ENCODE results near the gene BCL7B.
"Not testable (repeated sequence)": the region's sequence is repeated elsewhere in the genome, so short reads cannot be mapped to it uniquely, and the experiment has no call there.

BCL7B gene

DNA sequence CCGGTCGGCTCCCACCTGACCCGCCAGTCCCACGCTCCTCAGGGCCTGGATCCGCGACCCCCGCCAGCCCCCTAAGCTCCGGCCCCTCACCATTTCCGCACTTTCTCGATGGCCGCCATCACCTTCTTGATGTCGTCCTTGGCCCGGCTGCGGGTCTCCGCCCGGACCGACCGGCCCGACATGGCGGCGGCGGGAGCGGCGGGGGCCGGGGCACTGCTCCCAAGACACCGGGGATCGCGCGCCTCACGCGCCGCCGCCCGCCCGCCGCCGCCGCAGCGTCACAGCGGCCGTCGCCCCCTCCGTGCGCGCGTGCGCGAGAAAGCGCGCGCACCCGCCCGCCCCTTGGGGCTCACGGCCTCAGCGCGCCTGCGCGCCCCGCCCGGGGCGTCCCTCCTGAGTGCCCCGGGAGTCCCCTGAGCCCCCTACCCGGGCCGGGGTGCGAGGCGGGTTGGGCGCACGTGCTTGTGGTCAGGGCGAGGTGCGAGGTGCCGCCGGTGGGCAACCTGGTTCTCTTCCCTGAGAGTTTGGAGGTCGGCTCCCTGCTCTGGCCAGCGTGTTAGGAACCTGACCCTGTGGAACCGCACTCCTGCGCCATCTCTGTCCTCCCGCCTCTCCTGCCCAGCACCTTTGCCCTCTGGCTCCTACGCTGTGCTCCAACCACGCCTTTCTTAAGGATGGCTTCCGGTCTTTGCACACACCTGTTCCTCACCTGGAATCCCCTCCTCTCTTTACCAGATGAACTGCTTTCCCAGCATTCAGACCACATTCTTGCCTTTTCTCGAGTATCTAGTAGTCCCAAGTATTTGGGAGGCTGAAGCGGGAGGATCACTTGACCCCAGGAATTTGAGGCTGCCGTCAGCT is at the start of gene BCL7B:
TSS of gene BCL7B (minus strand) at position 294 of the 861 bp plus-strand sequence. CDS start at position 182, 112 bp downstream.
- DNase-seq = peak; percentile 56 to 61

DNA sequence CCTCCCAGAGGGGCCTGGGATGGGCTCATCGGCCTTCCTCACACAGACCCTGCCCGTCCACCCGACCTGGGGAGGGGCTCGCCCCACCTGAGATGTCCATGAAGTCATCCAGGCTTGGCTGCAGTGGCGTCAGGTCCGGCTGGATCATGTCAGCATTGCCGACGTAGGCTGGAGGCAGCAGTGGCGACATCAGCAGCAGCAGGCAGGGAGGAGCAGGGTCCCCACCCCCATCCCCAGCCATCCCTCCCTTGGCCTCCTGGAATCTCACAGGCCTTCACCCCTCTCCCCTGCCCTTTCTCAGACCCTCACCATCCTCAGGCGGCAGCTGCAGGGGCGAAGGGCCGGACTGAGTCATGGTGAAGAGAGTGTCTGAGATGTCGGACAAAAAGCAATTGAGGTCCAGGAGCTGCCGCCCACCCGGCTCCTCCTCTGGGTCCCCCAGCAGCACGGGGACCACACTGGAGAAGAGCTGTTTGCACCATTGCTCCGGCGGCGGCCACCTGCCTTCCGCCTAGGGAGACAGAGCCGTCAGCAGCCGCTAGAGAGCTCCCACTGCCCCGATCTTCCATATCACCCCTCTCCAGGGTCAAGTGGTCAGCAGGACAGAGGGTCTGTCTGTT is 48.2 kb upstream of the BCL7B start:
- no peak for DNase-seq

DNA sequence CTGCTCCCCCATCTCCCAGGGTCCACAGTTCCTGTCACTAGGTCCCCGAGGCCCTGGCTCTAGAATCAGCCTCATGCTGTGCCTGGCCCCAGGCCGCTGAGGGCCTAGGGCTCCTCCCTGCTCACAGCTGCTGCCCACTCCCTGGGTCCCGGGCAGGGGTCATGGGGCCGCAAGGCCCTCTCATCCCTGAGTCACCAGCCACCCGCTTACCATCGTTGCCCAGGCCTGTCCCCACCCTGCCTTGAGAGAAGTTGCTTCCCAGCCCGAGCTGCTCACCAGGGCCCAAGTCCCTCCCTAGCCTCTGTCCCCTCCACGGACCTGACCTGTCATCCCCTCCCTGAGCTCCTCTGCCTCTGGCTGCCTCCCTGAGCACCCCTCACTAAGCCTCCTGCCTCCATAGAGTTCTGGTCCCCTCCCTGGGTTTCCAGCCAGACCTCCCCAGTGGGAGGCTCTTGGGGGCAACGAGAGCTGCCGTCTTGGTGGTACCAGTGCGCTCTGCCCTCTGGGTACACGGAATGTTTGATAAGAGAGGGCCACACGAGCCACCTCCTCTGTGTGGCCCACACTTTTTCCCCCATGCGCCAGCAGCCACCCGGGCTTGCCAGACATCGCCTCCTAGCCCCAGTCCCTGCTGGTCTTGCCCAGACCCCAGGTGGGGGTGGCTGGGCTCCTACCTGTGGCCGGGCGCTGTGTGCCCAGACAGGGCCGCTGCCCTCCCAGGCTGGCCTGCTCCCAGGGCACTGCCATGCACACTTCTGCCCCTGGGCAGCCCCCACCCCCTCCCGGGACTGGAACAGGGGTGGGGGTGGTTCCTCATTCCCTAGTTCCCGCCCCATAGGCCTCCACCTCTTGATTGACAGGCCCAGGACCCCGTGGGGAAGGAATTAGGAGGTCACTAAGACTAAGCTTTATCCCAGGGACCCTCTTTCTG is 45.5 kb upstream of the BCL7B start:
- no peak for DNase-seq

DNA sequence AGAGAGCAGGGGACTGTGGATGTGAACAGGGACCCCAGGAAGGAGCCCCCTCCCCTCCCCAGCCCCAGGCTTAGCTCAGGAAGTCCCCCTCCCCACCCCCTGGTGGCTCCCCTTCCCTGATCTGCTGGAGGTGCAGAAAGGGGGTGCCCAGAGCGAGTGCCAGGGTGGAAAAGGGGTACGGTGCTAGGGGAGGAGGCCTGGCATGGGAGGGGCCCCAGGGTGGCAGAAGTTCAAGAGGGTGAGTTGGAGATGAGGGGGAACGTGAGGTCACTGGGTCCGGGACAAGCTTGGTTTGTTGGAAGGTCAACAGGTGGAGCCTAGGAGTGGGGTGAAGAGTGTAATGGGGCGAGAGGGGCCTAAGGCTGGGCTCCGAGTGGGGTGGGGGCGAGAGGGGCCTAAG is 42.4 kb upstream of the BCL7B start:
- DNase-seq = no peak

DNA sequence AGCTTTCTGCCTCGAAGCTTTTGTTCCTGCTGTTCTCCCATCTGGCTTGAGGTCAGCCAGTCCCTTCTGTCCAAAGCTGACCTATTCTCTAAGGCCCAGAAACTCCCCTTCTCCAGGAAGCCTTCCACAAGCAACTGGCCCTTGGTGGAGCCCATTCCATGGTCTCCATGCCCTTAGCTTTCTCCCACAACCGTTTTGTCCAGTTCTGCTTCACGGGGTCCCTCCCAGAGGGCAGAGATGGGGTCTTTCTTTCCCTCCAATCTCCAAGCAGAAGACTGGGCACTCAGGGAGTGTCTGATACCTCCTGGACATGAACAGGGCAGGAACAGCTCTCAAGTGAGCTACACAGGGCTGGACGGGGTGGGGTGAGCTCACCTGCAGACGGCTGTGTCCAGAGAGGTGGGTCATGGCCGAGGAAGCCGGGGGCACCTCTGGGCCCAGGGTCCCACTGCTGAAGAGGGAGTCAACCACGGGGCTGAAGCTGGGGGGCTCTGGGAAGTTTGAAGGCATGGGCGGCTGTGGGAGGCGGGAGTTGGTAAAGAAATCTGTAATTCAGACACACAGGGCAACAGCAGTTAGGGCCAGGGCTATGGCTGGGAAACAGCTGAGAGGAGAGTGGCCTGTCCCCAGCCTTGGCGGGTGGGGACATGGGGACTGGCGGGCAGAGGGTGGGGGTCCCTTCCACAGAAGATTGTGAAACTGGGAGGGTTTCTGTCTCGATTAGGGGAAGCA is 41.8 kb upstream of the BCL7B start:
- DNase-seq = no peak

DNA sequence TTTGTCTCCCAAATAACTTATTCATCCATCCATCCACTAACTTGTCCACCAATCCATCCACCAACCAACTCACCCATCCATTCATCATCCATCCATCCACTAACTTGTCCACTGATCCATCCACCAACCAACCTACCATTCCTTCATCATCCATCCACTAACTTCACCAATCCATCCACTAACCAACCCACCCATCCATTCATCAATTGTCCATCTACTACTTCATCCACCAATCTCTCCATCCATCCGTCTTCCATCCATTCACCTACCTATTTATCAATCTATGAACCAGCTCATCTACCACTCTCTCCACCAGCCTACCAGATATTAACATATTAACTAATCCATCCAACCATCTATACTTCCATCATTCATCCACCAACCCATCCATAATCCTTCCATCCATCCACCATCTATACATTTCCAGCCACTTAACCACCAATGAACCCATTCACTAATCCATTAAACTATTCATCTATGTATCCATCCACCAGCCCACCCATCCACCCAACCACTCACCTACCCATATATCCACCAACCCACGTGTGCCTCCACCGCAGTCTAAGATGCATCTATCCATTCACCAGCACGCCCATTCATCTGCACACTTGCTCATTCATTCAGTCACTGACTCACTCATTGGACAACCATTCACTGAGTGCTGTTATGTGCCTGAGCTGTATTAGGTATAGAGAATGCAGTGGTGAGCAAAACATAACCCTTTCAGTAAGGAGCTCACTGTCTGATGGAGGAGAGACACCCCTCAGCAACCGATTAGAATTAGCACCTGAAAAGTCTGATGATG is 40.7 kb upstream of the BCL7B start:
- DNase-seq = no peak

DNA sequence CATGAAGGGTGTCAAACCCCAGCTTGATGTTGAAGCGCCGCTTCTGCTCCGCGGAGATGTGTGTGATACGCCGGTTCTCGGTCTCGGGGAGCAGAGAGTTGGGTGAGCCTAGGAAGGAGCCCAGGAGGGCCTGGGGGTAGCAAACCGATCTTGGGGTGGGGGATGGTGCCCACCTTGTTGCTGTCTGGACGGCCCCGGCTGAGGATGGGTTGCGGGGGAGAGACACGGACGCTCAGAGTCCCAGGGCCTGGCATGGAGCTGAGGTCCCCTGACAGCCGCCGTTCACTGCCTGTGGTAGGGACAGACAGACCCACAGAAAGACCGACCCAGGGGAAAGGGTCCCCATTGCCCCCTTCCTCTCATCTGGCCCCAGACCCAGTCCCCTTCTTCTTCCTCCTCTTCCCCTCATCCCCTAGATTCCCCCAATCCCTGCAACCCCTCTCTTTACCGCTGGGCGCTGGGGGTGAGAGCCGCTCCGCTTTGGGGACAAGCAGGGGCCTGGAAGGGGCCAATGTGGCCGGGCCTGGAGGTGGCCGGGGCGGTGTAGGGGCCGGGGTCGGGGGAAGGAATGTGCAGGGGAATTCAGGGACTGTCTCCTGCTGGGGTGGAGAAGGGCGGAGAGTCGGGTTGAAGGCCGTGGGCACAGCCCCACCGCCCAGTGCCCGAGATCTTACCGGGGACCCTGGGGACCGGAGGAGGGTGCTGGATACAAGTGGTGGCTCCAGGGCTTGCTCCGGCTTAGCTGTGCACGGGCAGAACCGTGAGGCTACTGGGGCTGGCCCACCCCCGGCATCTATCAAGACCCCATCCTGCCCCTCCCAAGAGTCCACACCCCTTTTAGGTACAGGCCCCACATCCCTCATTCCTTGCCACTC is 38.9 kb upstream of the BCL7B start:
- no peak for DNase-seq

DNA sequence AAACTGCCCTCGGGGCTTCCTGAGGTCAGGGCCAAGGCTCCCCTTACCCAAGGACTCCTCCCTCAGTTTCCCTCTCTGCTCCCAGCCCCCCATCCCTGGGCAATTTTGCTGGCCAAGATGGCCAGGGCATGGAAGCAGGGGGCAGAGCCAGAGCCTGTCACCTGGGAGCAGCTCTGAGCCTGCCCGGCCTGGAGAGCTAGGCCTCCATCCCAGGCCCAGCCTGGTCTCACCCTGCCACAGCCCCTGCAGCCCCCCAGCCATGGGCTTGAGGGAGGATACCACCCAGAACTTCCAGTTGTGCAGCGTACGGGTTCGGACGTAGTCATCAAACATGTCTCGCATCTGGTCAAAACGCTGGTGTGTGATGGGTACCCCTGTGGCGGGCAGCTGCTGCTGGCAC is 37.9 kb upstream of the BCL7B start:
- no peak for DNase-seq

DNA sequence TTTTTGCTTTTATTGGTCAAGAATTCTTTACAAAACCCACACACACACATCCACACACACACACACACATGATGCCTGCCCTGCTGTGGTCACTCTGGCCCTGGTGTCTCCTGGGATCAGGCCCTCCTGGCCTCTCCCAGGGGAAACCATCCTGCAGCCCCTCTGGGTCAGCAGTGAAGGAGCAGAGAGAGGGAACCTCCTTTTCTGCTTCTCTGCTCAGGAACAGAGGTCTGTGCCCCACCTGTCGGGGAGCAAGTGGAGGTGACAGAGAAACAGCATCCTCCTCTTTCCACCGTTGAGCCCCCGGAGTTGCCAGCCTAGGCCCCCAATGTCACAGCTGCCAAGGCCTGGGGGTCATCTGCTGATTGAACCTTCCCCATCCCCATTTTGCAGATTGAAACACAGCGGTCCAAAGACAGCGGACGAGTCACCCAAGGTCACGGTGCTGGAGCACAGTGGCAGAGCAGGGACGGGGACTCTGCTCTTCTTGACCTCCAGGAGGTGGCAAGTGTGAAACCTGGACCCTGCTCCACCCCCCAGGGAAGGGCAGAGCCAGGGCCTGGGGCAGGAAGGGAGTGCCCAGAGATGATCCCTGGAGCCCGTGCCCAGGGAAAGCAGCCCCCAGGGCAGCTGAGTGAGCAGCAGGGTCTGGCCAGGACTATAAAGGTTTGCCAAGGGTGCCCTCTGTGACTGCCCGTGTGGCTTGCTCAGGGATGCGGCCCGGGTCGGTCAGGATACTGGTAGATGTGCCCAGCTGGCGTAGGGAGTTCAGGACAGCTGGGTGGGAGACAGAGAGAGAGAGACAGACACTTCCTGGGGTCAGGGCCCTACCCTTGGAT is 35.9 kb upstream of the BCL7B start:
- no peak for DNase-seq

DNA sequence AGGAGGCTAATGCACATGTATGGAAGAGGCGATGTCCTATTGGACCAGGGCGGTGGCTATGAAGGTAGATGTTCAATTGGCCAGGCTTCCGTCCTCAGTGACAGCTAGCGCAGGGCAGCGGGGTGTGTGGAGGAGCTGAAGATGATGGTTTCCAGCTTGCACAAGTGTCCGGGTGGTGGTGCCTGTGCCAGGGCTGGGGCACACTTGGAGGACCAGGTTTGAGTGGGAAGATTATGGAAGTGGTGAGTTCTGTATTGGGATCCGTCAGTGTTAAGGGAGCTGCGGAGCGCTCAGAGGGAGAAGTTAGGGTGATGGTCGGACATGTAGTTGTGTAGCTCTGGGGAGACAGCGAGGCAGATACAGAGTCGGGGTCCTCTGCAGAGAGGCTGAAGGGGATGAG is 29.4 kb upstream of the BCL7B start:
- no peak for DNase-seq

DNA sequence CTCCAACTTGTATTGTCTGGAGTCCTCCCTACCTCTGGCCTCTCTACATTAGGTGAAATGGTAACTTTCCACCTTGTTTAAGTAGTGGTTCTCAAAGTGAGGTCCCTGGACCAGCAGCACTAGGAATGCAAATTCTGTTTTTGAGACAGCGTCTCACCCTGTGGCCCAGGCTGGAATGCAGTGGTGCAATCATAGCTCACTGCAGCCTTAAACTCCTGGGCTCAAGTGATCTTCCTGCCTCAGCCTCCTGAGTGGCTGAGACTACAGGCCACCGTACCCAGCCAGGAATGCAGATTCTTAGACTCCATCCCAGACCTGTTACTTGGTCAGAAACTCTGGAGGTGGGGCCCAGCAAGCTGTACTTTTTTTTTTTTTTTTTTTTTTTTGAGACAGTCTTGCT is 27.7 kb upstream of the BCL7B start:
- no peak for DNase-seq

DNA sequence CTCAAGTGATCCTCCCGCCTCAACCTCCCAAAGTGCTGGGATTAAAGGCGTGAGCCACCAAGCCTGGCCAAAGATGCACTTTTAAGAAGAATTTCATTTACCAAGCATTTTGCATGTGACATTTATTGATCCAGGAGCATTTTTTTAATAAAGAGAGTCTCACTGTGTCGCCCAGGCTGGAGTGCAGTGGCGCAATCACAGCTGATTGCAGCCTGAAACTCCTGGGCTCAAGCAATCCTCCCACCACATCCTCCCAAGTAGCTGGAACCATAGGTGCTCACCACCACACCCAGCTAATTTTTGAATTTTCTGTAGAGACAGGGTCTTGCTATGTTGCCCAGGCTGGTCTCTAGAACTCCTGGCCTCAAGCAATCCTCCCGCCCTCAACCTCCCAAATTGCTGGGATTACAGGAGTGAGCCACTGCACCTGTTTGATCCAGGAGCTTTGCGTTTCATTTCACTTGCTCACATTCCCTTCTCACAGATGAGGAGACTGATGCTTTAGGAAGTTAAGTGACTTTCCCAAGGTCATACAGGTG is 25.2 kb upstream of the BCL7B start:
- no peak for DNase-seq

DNA sequence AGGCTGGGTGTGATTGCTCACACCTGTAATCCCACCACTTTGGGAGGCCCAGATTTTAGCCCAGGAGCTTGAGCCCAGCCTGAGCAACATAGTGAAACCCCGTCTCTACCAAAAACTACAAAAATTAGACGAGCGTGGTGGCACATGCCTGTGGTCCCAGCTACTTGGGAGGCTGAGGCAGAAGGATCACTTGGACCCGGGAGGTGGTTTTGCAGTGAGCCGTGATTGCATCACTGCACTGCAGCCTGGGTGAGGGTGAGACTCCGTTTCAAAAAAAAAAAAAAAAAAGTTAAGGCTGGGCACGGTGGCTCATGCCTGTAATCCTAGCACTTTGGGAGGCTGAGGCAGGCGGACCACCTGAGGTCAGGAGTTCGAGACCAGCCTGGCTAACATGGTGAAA is 23.5 kb upstream of the BCL7B start:
- not testable (repeated sequence) for DNase-seq

DNA sequence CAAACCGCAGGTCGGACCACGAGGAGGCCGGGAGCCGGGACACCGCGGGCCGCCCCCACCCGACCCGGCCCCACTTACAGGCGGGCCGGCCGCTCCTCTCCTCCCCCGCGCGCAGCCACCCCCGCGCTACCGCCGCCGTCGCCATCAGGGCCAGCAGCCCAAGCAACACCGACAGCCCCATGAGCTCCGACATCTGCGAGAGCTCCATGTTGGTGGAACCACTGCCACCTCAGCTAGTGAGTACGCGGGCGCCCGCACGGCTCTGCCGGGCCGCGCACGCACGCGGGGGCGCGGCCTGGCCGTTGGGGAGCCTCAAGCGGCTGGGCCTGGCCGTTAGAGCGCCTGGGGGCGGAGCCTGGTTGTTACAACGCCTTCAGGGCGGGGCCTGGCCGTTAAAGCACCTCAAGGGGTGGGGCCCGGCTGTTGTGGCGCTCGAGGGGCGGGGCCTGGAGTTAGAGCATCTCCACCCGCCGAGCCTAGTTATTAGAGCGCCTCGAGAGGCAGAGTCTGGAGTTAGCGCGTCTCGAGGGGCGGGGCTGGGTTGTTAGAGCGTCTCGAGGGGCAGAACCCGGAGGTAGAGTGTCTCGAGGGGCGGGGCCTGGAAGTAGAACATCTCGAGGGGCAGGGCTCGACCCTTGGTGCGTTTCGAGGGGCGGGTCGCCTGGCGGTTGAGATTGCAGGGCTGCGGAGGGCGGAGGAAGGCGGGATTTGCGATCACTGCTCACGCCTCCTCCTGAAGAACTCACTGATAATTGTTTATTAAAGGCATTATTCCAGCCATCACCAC is 21.0 kb upstream of the BCL7B start, which contains the start of gene TBL2:
TSS of gene TBL2 (minus strand) at position 238 of the 787 bp plus-strand sequence. CDS start at position 208, 30 bp downstream.
- DNase-seq = peak; percentile 98

DNA sequence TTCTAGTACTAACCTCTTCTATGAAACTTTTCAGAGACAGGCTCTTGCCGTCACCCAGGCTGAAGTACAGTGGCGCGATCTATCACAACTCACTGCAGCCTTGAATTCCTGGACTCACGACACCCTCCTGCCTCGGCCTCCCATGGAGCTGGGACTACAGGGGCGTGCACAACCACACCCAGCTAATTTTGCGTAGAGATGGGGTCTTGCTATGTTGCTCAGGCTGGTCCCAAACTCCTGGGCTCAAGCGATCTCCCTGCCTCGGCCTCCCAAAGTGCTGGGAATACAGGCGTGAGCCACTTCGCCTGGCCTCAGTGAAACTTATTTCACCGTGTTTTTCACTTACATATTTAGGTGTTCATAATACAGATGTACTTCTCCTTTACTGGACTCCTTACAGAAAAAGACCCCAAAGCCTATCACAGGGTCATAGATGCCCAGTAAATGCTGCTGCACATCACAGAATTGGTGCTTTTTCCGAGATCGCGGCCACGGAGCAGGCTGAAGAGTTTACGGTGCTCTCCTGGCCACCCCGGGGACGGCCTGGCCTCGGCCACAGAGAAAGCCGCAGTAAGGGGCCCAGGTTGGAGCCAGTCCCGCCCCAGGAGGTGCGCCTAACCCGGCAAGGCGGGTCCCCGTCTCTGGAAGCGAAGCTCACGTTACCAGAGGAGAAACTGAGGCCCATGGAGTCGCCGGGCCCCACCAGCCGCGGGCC is 20.3 kb upstream of the BCL7B start:
- no peak for DNase-seq

DNA sequence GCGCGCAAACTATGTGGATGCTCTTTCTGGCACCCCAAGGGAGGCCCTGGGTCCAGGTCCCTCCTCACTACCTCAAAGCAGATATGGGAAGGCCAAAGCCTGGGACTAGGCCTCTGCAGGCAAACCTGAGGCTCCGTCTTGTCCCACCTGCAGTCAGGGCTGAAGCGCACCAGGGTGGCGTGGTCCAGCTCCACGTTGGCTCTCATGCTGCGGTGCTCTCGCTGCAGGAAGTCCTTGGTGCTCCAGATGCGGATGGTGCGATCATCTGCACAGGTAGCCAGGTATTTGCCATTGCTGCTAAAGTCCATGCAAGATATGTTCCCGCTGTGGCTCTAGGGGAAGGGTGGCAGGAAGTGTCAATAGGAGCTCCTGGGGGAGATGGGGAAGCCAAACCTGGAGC is 16.3 kb upstream of the BCL7B start:
- no peak for DNase-seq

DNA sequence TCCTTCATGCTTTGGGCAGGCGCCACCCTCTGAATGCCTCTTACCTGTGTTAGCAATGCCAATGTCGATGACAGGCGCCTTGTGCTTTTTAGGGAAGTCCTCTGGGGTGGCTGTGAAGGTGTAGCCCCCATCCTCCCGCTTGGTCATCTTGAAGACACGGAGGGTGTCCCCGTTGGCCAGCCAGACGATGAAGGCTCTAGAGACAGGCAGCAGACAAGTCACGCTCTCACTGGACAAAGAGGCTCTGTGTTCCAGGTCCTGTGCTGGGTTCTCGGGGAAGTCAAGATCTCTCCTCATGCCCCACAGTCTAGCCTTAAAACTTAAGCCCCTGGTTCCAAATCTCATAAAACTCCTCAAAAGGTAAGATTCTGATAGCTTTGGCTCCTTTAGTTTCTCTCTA is 15.8 kb upstream of the BCL7B start:
- no peak for DNase-seq

DNA sequence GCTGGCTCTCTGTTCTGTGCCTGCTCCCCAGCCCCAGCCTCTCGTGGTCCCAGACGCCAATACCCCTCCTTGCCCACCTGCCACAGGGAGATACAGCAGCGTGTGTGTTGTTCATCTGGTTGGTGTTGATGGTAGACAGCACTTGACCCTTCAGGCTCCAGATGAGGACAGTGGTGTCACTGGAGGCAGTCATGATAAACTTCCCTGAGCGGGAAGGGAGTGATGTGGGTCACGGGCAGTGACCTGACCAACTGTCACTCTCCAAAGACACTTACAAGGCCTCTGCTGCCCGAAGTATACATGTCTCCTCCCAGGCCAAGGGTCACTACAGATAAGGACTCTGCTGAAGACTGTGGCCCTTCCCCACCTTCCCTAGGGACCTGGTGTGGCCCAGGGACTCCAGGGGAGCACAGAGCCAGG is 15.3 kb upstream of the BCL7B start:
- DNase-seq = no peak
